ENCODE data around the gene PPP1CA. TPM values are rescaled to one million over a fixed set of nuclear protein-coding genes. Genes with fewer than 3 reads are reported as not detected.

Gene PPP1CA
- polyA plus RNA-seq, 2 of the 4 experiments (the other 2 are of a cell fraction) = 174 to 208 TPM

DNA sequence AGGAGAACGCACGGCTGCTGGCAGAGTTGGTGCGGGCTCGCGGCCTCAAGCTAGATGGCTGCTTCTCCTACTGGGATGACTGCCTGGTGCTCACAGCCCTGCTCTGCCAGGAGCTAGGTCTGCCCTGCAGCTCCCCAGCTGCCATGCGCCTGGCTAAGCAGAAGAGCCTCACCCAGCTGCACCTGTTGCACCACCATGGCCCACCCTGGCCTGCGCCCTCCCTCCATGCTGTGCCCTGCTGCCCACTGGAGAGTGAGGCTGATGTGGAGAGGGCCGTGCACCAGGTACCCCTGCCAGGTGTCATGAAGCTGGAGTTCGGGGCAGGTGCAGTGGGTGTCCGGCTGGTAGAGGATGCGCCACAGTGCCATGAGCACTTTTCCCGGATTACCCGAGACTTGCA lies 21.8 kb upstream of the PPP1CA start:
- no peak for TF ChIP-seq HOXB5 (CRISPR knock-in tag; IDR thresholded peaks at IDR 0.05)
- TF ChIP-seq RFX5 (IDR thresholded peaks at IDR 0.05) = no peak
- TF ChIP-seq TFCP2L1 (CRISPR knock-in tag; IDR thresholded peaks at IDR 0.05) = no peak
- TF ChIP-seq EP300 (IDR thresholded peaks at IDR 0.05) = no peak
- TF ChIP-seq POLR2AphosphoS2 (conservative IDR thresholded peaks at IDR 0.05; ENCODE audit: low read length) = no peak
- no peak for TF ChIP-seq SREBF2 (IDR thresholded peaks at IDR 0.05)
- no peak for TF ChIP-seq BHLHE40 (IDR thresholded peaks at IDR 0.05; ENCODE audit: low read depth, low read length)
- TF ChIP-seq, protein P1, sequence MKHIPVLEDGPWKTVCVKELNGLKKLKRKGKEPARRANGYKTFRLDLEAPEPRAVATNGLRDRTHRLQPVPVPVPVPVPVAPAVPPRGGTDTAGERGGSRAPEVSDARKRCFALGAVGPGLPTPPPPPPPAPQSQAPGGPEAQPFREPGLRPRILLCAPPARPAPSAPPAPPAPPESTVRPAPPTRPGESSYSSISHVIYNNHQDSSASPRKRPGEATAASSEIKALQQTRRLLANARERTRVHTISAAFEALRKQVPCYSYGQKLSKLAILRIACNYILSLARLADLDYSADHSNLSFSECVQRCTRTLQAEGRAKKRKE (CRISPR knock-in tag; IDR thresholded peaks at IDR 0.05; ENCODE audit: low read depth) = no peak
- no peak for TF ChIP-seq HEYL (CRISPR knock-in tag; IDR thresholded peaks at IDR 0.05)
- TF ChIP-seq GATA3 (IDR thresholded peaks at IDR 0.05; ENCODE audit: borderline replicate concordance) = no peak
- TF ChIP-seq CEBPB (IDR thresholded peaks at IDR 0.05) = no peak
- no peak for TF ChIP-seq MAFK (IDR thresholded peaks at IDR 0.05; ENCODE audit: partially characterized antibody)
- TF ChIP-seq REST (IDR thresholded peaks at IDR 0.05) = no peak
- no peak for TF ChIP-seq RNF2 (IDR thresholded peaks at IDR 0.05; ENCODE audit: borderline replicate concordance, low read depth)
- no peak for TF ChIP-seq MYC (IDR thresholded peaks at IDR 0.05; ENCODE audit: borderline replicate concordance, low read length)
- no peak for TF ChIP-seq TP53 (CRISPR knock-in tag; IDR thresholded peaks at IDR 0.05)
- ATAC-seq = no peak
- Histone ChIP-seq H3K27ac (no peak overlapping the region), H3K4me2 (no peak overlapping the region), H3K4me1 (peaks cover 13% of the 10 kb centered on the region), H3K4me3 (no peak overlapping the region), H3K9me3 (no peaks in the 10 kb centered on the region)
- ChIA-PET POLR2A (no interaction called here), CTCF (interaction anchor here (0.6 to 3.0 kb wide), 4 partner anchors 18 to 41 kb away, joined by 3 to 18 read pairs (median 4); partner anchors contain the start of gene PPP1CA)
- no peak for FAIRE-seq
- WGBS (ENCODE audit: missing lambda C conversion rate) = 94% methylated on average over 10 of the region's 13 CpGs
- no peak for DNase-seq (ENCODE audit: low read depth in 1 of 2, low spot score in 1 of 2)

GRCh38 chr11:67422891-67423290 lies 21.2 kb upstream of the PPP1CA start:
- WGBS (ENCODE audit: missing lambda C conversion rate) = 77% methylated on average over 6 of the region's 6 CpGs
- no peak for DNase-seq (ENCODE audit: low read depth in 1 of 2, low spot score in 1 of 2)
- POLR2A ChIA-PET = no interaction called here
- FAIRE-seq = no peak
- ATAC-seq = no peak
- no peak for TF ChIP-seq MAFK (IDR thresholded peaks at IDR 0.05; ENCODE audit: partially characterized antibody)
- TF ChIP-seq HOXB5 (CRISPR knock-in tag; IDR thresholded peaks at IDR 0.05) = no peak
- no peak for TF ChIP-seq MAZ (IDR thresholded peaks at IDR 0.05; ENCODE audit: borderline replicate concordance, low read depth, low read length)
- TF ChIP-seq REST (IDR thresholded peaks at IDR 0.05) = no peak
- no peak for TF ChIP-seq HOXB13 (CRISPR knock-in tag; IDR thresholded peaks at IDR 0.05; ENCODE audit: low read depth)
- no peak for TF ChIP-seq JUN (IDR thresholded peaks at IDR 0.05)
- no peak for TF ChIP-seq JUNB (IDR thresholded peaks at IDR 0.05)
- no peak for TF ChIP-seq USF2 (IDR thresholded peaks at IDR 0.05)
- TF ChIP-seq TP53 (CRISPR knock-in tag; IDR thresholded peaks at IDR 0.05) = no peak
- TF ChIP-seq, protein P2, sequence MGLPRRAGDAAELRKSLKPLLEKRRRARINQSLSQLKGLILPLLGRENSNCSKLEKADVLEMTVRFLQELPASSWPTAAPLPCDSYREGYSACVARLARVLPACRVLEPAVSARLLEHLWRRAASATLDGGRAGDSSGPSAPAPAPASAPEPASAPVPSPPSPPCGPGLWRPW (IDR thresholded peaks at IDR 0.05) = no peak
- TF ChIP-seq ZSCAN20 (CRISPR knock-in tag; IDR thresholded peaks at IDR 0.05) = no peak
- no peak overlapping the region for H3K4me3 ChIP-seq
- no peaks in the 10 kb centered on the region for H3K9me3 ChIP-seq
- CTCF ChIA-PET = interaction anchor here (1.0 to 3.0 kb wide), 2 partner anchors 21 to 66 kb away, joined by 4 to 18 read pairs; partner anchors contain the start of gene PPP1CA
- H3K4me2 ChIP-seq = no peak overlapping the region
- peaks cover 13% of the 10 kb centered on the region for H3K4me1 ChIP-seq
- H3K27ac ChIP-seq = no peak overlapping the region
